Cardiac fibroblast (primary cell): ENCODE data around the gene POU2F1.

Source experiments
- DNase-seq, 2 donors: peaks; one replicate each; pipeline versions ENCODE4 v3.0.0 to v3.0.0-alpha.2; 2010; ENCODE audit warnings: low read depth in 2 of 2
- H3K4me3 ChIP-seq, 2 donors: replicated peaks in 1 of 2; 1 replicate in 1 of 2; 2 replicates in 1 of 2; pipeline ENCODE4 v1.5.1; 2011; ENCODE audit warnings: low read depth in 2 of 2, low read length in 2 of 2, mild to moderate bottlenecking in 2 of 2, moderate library complexity in 1 of 2
- TF ChIP-seq, protein P1 (sequence below): IDR thresholded peaks from one replicate; pipeline ENCODE4 v1.5.1; 2011; ENCODE audit warnings: low read depth, mild to moderate bottlenecking, low read length, inconsistent platforms

POU2F1 gene

DNA sequence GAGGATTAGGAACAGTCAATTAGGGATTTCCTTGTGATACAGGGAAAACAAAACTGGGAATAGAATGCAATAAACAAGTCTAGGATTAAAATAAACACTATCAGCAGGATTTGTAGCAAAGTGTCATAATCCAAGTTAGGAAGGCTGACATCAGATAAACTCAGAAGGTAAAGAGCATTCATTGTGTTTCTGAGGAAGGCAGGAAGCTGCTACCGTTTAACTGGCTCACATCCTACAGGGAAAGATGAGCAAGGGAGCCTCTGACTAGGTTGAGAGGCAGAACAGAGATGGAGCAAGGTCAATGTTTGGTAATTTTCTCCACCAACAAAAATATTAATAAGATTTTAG lies 124.7 kb downstream of the POU2F1 start:
- no peak overlapping the region for H3K4me3 ChIP-seq
- TF ChIP-seq, protein P1, sequence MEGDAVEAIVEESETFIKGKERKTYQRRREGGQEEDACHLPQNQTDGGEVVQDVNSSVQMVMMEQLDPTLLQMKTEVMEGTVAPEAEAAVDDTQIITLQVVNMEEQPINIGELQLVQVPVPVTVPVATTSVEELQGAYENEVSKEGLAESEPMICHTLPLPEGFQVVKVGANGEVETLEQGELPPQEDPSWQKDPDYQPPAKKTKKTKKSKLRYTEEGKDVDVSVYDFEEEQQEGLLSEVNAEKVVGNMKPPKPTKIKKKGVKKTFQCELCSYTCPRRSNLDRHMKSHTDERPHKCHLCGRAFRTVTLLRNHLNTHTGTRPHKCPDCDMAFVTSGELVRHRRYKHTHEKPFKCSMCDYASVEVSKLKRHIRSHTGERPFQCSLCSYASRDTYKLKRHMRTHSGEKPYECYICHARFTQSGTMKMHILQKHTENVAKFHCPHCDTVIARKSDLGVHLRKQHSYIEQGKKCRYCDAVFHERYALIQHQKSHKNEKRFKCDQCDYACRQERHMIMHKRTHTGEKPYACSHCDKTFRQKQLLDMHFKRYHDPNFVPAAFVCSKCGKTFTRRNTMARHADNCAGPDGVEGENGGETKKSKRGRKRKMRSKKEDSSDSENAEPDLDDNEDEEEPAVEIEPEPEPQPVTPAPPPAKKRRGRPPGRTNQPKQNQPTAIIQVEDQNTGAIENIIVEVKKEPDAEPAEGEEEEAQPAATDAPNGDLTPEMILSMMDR = no peak
- DNase-seq = peak; percentile 3 to 9

GRCh38 chr1:167357305-167357704 lies 136.6 kb downstream of the POU2F1 start:
- no peak for DNase-seq
- TF ChIP-seq, protein P1 = no peak
- no peak overlapping the region for H3K4me3 ChIP-seq

DNA sequence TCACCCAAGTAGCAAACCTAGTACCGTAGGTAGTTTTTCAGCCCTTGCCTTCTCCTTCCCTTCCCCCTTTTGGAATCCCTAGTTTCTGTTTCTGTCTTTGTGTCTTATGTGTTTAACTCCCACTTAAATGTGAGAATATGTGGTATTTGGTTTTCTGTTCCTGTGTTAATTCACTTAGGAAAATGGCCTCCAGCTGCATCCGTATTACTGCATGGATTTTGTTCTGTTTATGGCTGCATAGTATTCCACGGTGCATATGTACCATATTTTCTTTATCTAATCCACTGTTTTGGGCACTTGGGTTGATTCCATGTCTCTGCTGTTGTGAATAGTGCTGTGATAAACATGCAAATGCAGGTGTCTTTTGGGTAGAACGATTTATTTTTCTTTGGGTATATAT lies 138.6 kb downstream of the POU2F1 start:
- TF ChIP-seq, protein P1 = no peak
- no peak overlapping the region for H3K4me3 ChIP-seq
- no peak for DNase-seq

DNA sequence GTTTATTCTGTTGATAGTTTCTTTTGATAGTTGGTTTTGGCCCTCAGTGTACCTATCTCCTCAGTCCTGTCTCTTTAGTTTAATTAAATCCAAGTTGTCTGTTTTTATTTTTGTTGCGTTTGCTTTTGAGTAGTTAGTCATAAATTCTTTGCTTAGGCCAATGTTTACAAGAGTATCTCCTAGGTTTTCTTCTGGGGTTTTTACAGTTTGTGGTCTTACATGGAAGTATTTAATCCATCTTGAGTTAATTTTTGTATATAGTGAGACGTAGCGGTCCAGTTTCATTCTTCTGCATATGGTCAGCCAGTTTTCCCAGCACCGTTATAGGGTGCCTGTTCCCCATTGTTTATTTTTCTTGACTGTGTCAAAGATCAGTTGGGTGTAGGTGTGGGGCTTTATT lies 139.4 kb downstream of the POU2F1 start:
- TF ChIP-seq, protein P1 = no peak
- H3K4me3 ChIP-seq = no peak overlapping the region
- DNase-seq = no peak

DNA sequence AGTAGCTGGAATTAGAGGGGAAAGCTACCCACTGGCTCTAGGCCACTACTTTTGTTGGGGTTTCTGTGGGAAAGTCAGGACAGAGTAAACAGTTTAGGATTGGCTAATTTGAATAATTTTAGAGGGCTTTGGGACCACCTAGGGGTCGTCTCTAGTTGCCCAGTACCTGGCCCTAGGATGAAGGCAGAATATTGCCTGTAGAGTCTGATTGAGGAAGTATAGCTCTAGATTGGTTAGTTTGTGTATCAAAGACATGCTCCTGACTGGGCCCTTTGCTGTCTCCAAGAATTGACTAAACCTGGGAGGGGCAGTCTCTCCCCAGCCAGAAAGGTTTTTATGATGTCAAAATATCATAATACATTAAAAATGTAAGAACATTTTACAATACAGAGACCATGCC lies 142.0 kb downstream of the POU2F1 start:
- H3K4me3 ChIP-seq = no peak overlapping the region
- no peak for DNase-seq
- TF ChIP-seq, protein P1 = no peak

DNA sequence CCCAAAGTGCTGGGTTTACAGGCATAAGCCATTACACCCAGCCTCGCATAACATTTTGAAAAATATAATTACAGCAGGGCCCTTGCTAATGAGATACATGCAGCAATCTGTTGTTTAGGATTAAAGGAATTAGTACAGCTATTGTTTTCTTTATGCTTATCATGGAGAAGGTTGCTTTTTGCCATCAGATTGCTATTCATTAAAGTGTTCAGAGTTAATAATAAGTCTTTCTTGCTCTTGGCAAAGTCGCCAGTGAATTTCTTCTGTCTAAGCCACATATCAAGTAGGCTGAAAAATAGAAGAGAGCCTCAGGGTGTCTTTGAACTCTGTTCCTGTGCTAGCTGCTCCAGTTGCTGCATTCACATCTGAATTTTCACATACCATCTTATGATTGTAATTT lies 144.1 kb downstream of the POU2F1 start:
- TF ChIP-seq, protein P1 = no peak
- no peak for DNase-seq
- H3K4me3 ChIP-seq = no peak overlapping the region

DNA sequence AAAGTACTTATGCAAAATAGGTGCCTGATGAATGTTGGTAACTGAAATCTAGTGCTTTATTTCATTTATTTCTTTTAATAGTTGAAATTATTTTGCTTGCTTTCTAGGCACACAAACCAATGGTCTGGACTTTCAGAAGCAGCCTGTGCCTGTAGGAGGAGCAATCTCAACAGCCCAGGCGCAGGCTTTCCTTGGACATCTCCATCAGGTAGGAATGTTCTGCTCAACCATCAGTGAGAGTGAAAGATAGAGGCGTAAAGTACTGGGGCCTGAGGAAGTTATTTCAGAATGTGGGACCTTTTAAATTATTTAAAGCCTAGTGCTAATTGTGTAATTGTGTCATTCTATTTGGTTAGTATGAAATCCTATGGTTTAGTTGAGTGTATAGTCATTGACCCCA lies 144.7 kb downstream of the POU2F1 start:
- TF ChIP-seq, protein P1 = no peak
- no peak for DNase-seq
- H3K4me3 ChIP-seq = no peak overlapping the region
